HUES48 (cell line): ENCODE results near the gene INO80B.
A peak's percentile ranks its signal among the peaks of the same experiment; 100 is the strongest.

Experiments used
- H3K27ac ChIP-seq: one replicate; pipeline ENCODE4 v1.7.0; 2013; ENCODE audit warnings: low read depth, low read length, inconsistent platforms
- H3K27me3 ChIP-seq: 2 replicates; pipeline ENCODE4 v1.6.1; 2013; ENCODE audit warnings: mild to moderate bottlenecking, low read length; ENCODE audit not compliant: control insufficient read depth, insufficient read depth
- H3K36me3 ChIP-seq: 2 replicates; pipeline ENCODE4 v1.6.1; 2013; ENCODE audit warnings: low read length; ENCODE audit not compliant: control insufficient read depth, insufficient read depth
- H3K4me1 ChIP-seq: 2 replicates; pipeline ENCODE4 v1.6.1; 2013; ENCODE audit warnings: mild to moderate bottlenecking, low read length; ENCODE audit not compliant: control insufficient read depth, insufficient read depth
- H3K4me3 ChIP-seq: 2 replicates; pipeline ENCODE4 v1.5.1; 2013; ENCODE audit warnings: mild to moderate bottlenecking, low read depth, low read length
- H3K9ac ChIP-seq: 2 replicates; pipeline ENCODE4 v1.6.1; 2013; ENCODE audit warnings: mild to moderate bottlenecking, low read depth, low read length, moderate library complexity
- H3K9me3 ChIP-seq: 2 replicates; pipeline ENCODE4 v1.6.1; 2013; ENCODE audit warnings: low read length; ENCODE audit not compliant: control insufficient read depth, insufficient read depth

Gene INO80B

DNA sequence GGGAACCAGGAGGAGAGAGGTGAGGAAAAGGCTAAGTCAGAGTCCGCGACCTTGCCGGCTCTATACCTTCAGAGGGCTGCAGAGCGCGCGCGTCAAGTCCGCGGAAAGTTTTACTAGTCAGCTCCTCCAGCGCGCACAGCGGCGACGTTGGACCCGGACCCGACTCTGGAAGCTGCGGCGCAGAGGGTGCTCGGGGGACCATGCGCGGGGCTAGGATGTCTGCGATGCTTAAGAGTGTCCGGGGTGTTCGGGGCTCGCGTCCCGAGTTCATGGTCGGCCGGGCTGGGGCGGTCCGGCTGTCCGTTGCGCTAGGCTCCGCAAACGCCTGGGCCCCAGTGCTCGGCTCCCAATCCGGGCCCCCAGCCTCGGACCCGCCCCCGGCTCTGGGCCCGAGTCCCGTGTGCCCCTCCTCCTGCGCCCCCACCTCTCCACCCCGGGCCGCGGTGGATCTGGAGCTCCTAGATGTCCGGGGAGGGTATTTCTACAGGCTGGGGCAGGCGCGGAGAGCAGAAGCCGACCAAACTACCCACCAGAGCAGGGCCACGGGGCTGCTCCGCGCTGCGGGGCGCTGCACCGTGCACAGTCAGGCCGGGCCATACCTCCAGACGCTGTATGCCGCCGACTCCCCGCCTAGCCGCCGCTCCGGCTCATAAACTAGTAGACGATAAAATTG is 44.5 kb downstream of the INO80B start, which contains the start of gene LBX2:
Gene LBX2 (minus strand): TSS at position 337 of the 673 bp plus-strand sequence. CDS start 66 bp downstream, at position 271.
- peaks cover under 1% of the 10 kb centered on the region; the same call in 1 of the 2 replicates for H3K36me3 ChIP-seq
- peaks cover 11% of the 10 kb centered on the region; the same call in 1 of the 2 replicates for H3K4me1 ChIP-seq
- no peaks in the 10 kb centered on the region for H3K9me3 ChIP-seq
- H3K4me3 ChIP-seq = peak within 1 kb of the TSS; percentile 57
- H3K27ac ChIP-seq = no peak within 1 kb of the TSS
- H3K27me3 ChIP-seq = peaks cover 93% of the 10 kb centered on the region
- H3K9ac ChIP-seq = no peak within 1 kb of the TSS

DNA sequence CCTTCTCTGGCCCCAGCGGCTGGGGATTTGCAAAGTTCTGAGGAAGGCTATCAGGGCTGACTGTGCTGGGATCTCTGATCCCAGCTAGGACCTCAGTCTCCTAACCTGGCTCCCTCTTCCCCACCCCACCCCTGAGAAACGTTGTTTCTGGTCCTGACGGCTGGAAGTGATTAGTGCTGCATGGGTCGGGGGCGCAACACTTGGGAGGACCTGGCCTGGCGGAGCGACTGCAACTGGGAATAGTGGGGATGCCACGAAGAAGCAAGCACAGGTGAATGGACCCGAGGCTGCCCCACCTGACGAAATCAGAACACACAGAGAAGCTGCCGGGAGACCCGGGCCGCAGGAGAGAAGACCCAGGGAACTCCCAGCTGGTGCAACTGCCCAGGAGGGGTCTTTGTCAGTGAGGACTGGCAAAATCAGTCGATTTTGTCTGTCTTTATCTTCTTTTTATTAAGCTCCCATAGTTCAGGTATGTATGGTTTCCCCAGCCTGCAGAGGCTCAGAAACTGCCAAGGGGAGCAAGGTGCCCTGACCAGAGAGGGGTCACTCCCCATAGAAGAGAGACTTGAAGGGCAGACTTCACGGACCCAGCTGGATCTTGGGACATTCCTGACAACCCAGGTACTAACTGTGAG is 45.2 kb downstream of the INO80B start:
- peaks cover 3% of the 10 kb centered on the region; the same call in 1 of the 2 replicates for H3K36me3 ChIP-seq
- peaks cover 11% of the 10 kb centered on the region; the same call in 1 of the 2 replicates for H3K4me1 ChIP-seq
- H3K4me3 ChIP-seq = peak overlapping the region; percentile 57
- no peaks in the 10 kb centered on the region for H3K9me3 ChIP-seq
- H3K9ac ChIP-seq = no peak overlapping the region
- H3K27ac ChIP-seq = no peak overlapping the region
- H3K27me3 ChIP-seq = peaks cover 100% of the 10 kb centered on the region

DNA sequence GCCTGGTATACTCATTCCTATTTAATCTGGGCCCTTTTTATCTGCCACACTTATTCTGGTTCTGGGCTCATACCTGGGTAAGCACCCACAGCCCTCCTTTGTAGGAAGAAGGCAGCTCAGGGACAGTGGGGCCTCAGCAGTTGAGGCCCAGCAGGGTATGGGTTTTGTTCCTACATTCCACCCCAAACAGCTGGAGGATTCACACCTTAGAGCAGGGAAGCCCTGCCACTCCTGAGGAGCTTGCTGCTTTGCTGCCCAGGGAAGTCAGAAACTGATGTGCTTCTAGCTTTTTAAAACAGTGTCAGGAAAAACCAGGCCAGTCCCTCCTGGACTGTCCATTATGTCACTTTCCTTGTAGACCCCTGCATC is 45.7 kb downstream of the INO80B start:
- H3K9me3 ChIP-seq = no peaks in the 10 kb centered on the region
- no peak overlapping the region for H3K4me3 ChIP-seq
- H3K27ac ChIP-seq = no peak overlapping the region
- no peak overlapping the region for H3K9ac ChIP-seq
- H3K27me3 ChIP-seq = peaks cover 100% of the 10 kb centered on the region
- peaks cover 11% of the 10 kb centered on the region; the same call in 1 of the 2 replicates for H3K4me1 ChIP-seq
- peaks cover 9% of the 10 kb centered on the region; the same call in 1 of the 2 replicates for H3K36me3 ChIP-seq

DNA sequence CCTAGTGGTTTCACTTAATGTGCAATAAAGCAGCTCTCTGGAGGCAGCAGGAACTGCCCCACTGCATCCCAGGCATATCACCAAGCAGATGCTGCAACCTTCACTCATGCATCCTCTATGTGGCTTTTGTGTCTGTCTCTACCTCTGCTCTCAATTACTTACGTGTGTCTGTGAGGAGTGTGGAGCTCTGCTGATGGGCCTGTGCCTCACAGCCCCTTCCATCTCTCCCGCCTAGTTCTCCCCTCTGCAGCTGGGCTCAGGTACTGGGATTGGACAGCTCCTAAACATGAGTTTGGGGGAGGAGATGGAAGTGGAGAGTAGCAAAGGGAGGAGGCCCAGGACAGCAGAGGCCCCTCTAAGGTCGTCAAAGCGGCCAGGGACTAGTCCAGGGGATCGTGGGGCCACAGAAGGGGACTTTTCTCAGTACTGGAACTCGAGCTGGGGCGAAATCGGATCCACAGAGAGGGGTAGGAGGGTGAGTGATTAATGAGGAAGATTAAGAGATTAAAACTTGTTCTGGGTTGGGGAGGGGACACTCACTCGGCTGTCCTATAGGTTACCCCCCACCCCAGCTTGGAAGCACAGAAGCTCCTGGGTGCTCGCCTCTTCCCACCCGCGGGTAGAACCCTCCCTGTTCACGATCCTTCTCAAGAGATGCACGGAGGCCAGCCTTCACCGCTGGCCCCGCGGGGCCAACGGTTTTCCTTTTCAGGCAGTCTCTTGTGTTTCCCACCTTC is 46.6 kb downstream of the INO80B start:
- H3K9ac ChIP-seq = no peak overlapping the region

DNA sequence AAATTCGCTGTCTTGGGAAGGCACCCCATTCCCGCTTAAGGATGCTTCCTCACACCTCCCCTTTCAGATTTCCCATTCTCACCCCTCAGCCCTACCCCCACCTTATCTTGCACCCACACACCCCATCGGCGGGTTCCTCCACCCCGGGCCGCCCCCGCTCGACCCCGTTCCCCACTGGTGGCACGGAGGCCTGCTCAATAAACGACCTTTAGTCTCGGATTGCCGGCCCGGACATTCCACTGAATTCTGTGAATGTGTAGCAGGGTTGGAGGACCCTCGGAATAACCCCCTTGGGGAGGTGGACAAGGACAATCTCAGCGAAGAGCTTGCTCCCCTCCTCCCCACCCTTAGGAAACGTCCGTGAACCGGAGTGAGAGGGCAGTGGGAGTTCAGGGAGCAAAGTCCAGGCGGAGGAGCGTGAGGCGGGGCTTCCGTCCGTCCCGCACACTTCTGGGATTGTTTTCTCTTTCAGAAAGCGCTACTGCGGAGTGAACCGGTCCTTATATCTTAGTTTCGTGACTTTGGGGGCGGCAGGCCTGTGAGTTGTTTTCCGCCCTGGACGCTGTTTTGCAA is 47.3 kb downstream of the INO80B start:
- H3K36me3 ChIP-seq = peaks cover 10% of the 10 kb centered on the region; the same call in 1 of the 2 replicates
- H3K9me3 ChIP-seq = no peaks in the 10 kb centered on the region
- no peak overlapping the region for H3K27ac ChIP-seq
- peaks cover 17% of the 10 kb centered on the region for H3K4me1 ChIP-seq
- H3K4me3 ChIP-seq = peak overlapping the region; percentile 60
- peaks cover 85% of the 10 kb centered on the region for H3K27me3 ChIP-seq
- no peak overlapping the region for H3K9ac ChIP-seq

More for the DNA sequence above, 46.6 kb downstream of the INO80B start:
- Histone ChIP-seq H3K4me1 (peaks cover 11% of the 10 kb centered on the region; the same call in 1 of the 2 replicates), H3K36me3 (peaks cover 10% of the 10 kb centered on the region; the same call in 1 of the 2 replicates), H3K27me3 (peaks cover 93% of the 10 kb centered on the region), H3K27ac (no peak overlapping the region), H3K4me3 (no peak overlapping the region; the same call in 1 of the 2 replicates), H3K9me3 (no peaks in the 10 kb centered on the region)

DNA sequence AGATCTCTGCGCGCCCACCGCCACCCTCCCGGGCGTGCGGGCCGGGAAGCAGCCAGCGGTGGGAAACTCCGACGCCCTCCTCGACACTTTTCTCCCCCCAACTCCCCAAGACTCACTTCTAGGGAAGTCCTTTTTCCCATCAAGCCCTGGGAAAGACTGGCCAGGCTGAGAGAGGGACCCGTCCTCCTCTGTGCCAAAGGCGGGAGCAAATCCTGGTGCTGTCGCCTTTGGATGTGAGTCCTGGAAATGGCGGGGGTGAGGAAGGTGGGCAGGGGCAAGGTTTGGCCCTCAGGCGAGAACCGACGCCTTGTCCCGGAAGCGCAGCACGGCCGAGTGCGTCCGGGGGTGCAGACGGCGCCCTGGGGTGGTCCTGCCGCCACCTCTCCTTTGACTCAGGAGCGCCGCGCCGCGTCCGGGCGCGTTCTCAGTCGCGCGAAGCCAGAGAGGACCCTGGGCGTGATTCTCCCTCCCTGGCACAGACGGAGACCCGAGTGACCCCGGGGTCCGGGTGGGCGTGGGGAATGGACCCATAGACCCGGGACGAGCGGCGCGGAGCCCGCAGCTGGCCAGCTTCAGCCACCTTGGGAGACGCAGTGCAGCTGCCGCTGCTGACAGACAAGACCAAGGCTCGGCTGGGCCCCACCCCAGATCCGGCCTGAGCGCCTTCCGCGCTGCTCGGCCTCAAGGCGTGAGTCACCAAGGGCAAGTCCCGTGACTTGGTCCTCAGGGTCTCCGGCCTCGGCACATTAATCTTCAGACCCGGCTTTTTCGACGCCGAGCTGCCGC is 48.0 kb downstream of the INO80B start:
- H3K4me3 ChIP-seq = peak overlapping the region; percentile 60
- H3K4me1 ChIP-seq = peaks cover 13% of the 10 kb centered on the region; the same call in 1 of the 2 replicates
- peaks cover 10% of the 10 kb centered on the region; the same call in 1 of the 2 replicates for H3K36me3 ChIP-seq
- H3K27me3 ChIP-seq = peaks cover 79% of the 10 kb centered on the region
- no peak overlapping the region for H3K9ac ChIP-seq
- no peaks in the 10 kb centered on the region for H3K9me3 ChIP-seq
- no peak overlapping the region for H3K27ac ChIP-seq

DNA sequence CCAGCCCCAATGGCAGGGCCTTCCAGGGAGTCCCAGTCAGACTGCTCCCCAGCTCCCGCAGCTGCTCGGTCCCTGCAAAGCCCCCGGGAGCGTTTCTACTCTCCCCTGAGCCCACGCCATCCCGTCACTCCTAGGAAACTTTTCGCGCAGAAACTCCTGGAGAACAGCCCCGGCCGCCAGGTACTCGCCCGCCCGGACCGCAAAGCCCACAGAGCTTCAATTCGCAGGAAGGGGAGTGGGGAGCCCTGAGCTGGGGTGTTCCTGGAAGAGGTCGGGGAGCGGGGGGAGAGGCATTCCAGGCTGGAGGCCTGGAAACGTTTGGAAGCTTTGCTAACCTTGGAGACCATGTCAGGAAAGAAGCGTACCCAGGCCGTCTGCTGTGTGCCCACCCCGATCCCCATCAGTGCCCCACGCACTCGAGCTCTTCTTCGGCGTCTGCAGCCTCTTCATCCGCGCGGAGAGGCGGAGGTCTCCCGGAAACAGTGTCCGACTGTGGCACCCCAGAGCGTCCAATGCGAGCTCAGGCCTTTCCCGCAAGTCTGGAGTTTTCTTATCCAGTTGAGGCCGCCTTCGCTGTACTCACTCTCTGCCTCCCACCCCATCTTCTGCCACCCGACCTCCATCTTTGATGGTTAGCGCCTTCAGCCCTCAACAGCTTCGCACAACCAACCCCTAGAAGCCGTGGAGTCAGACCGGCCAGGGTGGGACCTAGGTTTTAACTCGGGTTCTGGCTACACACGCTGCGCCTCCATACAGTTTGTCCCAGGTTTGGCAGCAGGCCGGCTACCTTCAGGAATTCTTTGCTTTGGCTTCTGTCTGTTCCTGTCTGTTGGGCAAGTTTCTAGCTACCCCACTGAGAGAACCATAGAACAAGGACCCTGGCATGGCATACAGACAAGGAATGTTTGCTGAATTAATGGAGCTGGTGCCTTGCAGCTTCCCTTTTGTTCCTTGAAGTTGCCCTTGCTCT is 48.9 kb downstream of the INO80B start:
- H3K4me3 ChIP-seq = peak overlapping the region; percentile 60
- H3K9me3 ChIP-seq = no peaks in the 10 kb centered on the region
- peaks cover 19% of the 10 kb centered on the region; the same call in 1 of the 2 replicates for H3K4me1 ChIP-seq
- H3K9ac ChIP-seq = no peak overlapping the region
- peaks cover 10% of the 10 kb centered on the region; the same call in 1 of the 2 replicates for H3K36me3 ChIP-seq
- H3K27ac ChIP-seq = no peak overlapping the region
- H3K27me3 ChIP-seq = peaks cover 74% of the 10 kb centered on the region

DNA sequence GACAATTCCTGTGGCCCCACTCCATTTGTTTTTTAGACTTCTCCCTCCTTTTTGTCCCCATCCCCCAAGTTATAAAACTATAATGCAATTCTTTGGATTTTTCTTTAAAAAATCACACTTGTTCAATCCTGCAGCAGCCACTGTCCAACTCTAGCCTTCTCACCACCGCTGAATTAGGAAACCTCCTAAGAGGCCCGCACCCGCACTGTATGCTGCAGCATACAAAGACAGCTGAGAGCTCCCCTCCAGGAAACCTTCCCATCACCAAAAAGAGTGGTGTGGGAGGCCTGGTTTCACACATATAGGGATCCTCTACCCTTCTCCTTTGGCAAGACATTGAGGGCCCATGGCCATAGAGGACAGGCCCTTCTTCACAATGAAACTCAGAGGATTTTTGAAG is 49.7 kb downstream of the INO80B start:
- Histone ChIP-seq H3K27me3 (peaks cover 74% of the 10 kb centered on the region), H3K9ac (no peak overlapping the region), H3K4me1 (peaks cover 19% of the 10 kb centered on the region; the same call in 1 of the 2 replicates), H3K4me3 (no peak overlapping the region), H3K36me3 (peaks cover 10% of the 10 kb centered on the region; the same call in 1 of the 2 replicates), H3K9me3 (no peaks in the 10 kb centered on the region), H3K27ac (no peak overlapping the region)

DNA sequence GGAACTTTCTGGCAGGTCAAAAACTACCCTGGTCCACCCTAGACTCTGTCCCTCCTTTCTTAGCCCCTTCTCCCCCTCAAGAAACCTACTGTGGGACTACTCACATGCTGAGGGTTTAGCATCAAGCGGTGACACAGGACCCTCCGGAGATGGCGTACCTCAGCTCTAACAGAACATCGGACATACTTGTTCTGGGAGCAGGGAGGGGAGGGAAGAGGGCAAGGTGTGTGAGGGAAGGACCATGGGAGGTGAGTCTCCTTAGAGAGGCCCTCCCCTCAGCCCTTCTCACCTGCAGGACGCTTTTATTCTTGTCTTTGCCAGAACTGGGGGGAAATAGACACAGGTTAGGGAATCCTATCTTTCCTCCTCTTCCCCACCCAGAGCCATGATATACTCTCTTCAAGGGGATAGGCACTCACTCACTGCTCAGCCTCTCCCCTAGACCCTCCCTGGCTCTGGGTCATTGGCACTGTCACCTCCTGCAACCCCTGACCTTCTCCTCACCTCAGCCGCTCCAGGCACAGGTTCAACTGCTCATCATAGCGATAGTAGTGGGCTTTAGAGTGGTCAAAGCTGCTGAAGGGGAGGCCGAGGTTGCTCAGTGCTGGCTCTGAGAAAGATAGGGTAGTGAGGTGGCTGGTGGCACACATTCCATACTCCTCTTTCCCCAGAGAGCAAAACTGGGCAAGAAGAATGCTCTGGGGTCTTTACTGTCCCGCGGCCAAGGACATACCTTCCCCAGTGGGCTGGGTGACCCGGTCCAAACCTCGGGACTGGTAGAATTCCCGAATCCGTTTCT is 50.8 kb downstream of the INO80B start:
- H3K9me3 ChIP-seq = no peaks in the 10 kb centered on the region
- H3K27me3 ChIP-seq = peaks cover 74% of the 10 kb centered on the region
- H3K27ac ChIP-seq = no peak overlapping the region
- H3K4me3 ChIP-seq = no peak overlapping the region
- H3K9ac ChIP-seq = no peak overlapping the region
- peaks cover 12% of the 10 kb centered on the region; the same call in 1 of the 2 replicates for H3K4me1 ChIP-seq
- H3K36me3 ChIP-seq = peaks cover 10% of the 10 kb centered on the region; the same call in 1 of the 2 replicates
